ENCODE results near the gene NOTO.
"Not testable (repeated sequence)": the region's sequence is repeated elsewhere in the genome, so short reads cannot be mapped to it uniquely, and the experiment has no call there.

Gene NOTO
- 0 reads per million in 4 experiments for total RNA-seq

- no peak for DNase-seq
Observed at GRCh38 chr2:73202156-73203054, at the start of gene NOTO. Gene NOTO (plus strand): TSS chr2:73202574. CDS start chr2:73202667, 93 bp downstream.

GRCh38 chr2:73156539-73157124 lies 45.7 kb upstream of the NOTO start:
- no peak for DNase-seq

- no peak for DNase-seq
Observed at GRCh38 chr2:73162856-73163391, 39.5 kb upstream of the NOTO start.

GRCh38 chr2:73163483-73164367 lies 38.6 kb upstream of the NOTO start:
- peak; percentile 30 for DNase-seq

GRCh38 chr2:73165978-73166377 lies 36.4 kb upstream of the NOTO start:
- DNase-seq: not testable (repeated sequence)

- not testable (repeated sequence) for DNase-seq
Observed at GRCh38 chr2:73166813-73167212, 35.6 kb upstream of the NOTO start.

GRCh38 chr2:73168348-73168747 lies 34.0 kb upstream of the NOTO start:
- DNase-seq: not testable (repeated sequence)

- not testable (repeated sequence) for DNase-seq
Observed at GRCh38 chr2:73170341-73170740, 32.0 kb upstream of the NOTO start.

GRCh38 chr2:73172963-73173362 lies 29.4 kb upstream of the NOTO start:
- DNase-seq: no peak

GRCh38 chr2:73173781-73174180 lies 28.6 kb upstream of the NOTO start:
- DNase-seq: no peak

GRCh38 chr2:73174244-73174643 lies 28.1 kb upstream of the NOTO start:
- no peak for DNase-seq

- no peak for DNase-seq
Observed at GRCh38 chr2:73174941-73175662, 27.3 kb upstream of the NOTO start.

GRCh38 chr2:73175663-73176204 lies 26.6 kb upstream of the NOTO start:
- DNase-seq: peak; percentile 50

GRCh38 chr2:73176205-73176880 lies 26.0 kb upstream of the NOTO start:
- no peak for DNase-seq

- DNase-seq: peak; percentile 82
Observed at GRCh38 chr2:73176881-73177644, 25.3 kb upstream of the NOTO start.

- no peak for DNase-seq
Observed at GRCh38 chr2:73177645-73178255, 24.6 kb upstream of the NOTO start.

- DNase-seq: no peak
Observed at GRCh38 chr2:73185965-73186364, 16.4 kb upstream of the NOTO start.

GRCh38 chr2:73187549-73187948 lies 14.8 kb upstream of the NOTO start:
- DNase-seq: no peak

- DNase-seq: no peak
Observed at GRCh38 chr2:73197579-73197978, 4.8 kb upstream of the NOTO start.

- not testable (repeated sequence) for DNase-seq
Observed at GRCh38 chr2:73200281-73200680, 2.1 kb upstream of the NOTO start.

All from effector CD8-positive, alpha-beta T cell (primary cell).